Measurements from ENCODE around the gene ZDHHC14. TPM values are rescaled to one million over a fixed set of nuclear protein-coding genes. Genes with fewer than 3 reads are reported as not detected.

Gene ZDHHC14
- polyA plus RNA-seq, 2 of the 4 experiments (the other 2 are of a cell fraction): 2.2 to 2.8 TPM

DNA sequence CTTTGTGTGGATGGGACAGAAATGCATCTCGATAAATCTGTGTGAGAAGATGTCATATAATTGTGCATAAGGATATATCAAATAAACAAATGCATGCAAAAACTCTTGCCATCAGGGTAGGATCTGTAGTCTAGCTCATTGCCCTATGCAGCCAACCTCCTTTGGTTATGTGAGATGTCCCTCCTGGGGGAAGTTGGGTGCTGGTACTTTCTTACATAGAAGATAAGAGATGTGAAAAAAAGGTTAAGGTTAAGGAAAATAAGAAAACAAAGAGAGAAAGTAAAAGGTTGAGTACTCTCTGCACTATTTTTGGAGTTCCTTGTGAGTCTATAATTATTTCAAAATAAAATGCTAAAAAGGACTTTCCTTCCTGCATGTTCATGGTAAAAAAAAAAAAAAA is 30.4 kb downstream of the ZDHHC14 start:
- TF ChIP-seq CEBPB (IDR thresholded peaks at IDR 0.05) (no peak), NFE2L2 (conservative IDR thresholded peaks at IDR 0.05; ENCODE audit: low read length) (no peak), HDAC2 (IDR thresholded peaks at IDR 0.05) (no peak), CBX8 (IDR thresholded peaks at IDR 0.05) (no peak), HOXA7 (CRISPR knock-in tag; IDR thresholded peaks at IDR 0.05) (no peak), FOXS1 (CRISPR knock-in tag; IDR thresholded peaks at IDR 0.05) (no peak), HOXB5 (CRISPR knock-in tag; IDR thresholded peaks at IDR 0.05) (no peak), ZNF302 (CRISPR knock-in tag; IDR thresholded peaks at IDR 0.05) (no peak)
- TF ChIP-seq, protein P1, sequence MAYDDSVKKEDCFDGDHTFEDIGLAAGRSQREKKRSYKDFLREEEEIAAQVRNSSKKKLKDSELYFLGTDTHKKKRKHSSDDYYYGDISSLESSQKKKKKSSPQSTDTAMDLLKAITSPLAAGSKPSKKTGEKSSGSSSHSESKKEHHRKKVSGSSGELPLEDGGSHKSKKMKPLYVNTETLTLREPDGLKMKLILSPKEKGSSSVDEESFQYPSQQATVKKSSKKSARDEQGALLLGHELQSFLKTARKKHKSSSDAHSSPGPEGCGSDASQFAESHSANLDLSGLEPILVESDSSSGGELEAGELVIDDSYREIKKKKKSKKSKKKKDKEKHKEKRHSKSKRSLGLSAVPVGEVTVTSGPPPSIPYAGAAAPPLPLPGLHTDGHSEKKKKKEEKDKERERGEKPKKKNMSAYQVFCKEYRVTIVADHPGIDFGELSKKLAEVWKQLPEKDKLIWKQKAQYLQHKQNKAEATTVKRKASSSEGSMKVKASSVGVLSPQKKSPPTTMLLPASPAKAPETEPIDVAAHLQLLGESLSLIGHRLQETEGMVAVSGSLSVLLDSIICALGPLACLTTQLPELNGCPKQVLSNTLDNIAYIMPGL (CRISPR knock-in tag; IDR thresholded peaks at IDR 0.05; ENCODE audit: borderline replicate concordance): no peak
- Histone ChIP-seq H3K27ac (no peak overlapping the region), H3K9me3 (no peaks in the 10 kb centered on the region), H3K4me3 (no peak overlapping the region), H3K4me2 (no peak overlapping the region), H3K4me1 (no peaks in the 10 kb centered on the region)
- DNase-seq (ENCODE audit: low read depth in 1 of 2, low spot score in 1 of 2) (no peak), FAIRE-seq (no peak), ATAC-seq (no peak)
- POLR2A ChIA-PET: no interaction called here
- CTCF ChIA-PET: interaction anchor here (1.0 kb wide), 1 partner anchor 19 kb away, joined by 3 read pairs; no protein-coding TSS in a partner anchor
- WGBS (ENCODE audit: missing lambda C conversion rate): 52% methylated on average over 1 of the region's 1 CpG

DNA sequence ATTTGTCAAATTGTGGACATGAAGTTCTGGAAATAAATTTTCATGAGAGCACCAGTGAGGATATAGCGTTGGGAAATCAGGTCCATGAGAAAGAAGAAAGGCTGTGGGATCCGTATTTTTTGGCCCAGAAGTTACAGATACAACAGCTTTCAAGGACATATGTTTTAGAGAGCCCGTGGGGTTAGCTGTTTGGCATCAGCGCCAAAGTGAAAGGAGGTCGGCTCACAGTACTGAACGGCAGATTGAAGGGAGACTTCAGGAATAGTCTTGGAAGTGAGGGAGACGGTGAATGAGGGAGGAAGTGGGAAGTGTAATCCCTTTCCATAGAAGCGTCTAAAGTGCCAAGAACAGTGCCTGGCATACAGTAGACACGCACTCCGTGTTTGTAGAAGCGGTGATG is 31.8 kb downstream of the ZDHHC14 start:
- no peak overlapping the region for H3K4me3 ChIP-seq
- POLR2A ChIA-PET: no interaction called here
- ATAC-seq (no peak), DNase-seq (ENCODE audit: low read depth in 1 of 2, low spot score in 1 of 2) (no peak), FAIRE-seq (no peak)
- no peaks in the 10 kb centered on the region for H3K9me3 ChIP-seq
- no peak overlapping the region for H3K4me2 ChIP-seq
- no peaks in the 10 kb centered on the region for H3K4me1 ChIP-seq
- CTCF ChIA-PET: no interaction called here
- WGBS (ENCODE audit: missing lambda C conversion rate): 91% methylated on average over 11 of the region's 11 CpGs
- TF ChIP-seq, protein P2, sequence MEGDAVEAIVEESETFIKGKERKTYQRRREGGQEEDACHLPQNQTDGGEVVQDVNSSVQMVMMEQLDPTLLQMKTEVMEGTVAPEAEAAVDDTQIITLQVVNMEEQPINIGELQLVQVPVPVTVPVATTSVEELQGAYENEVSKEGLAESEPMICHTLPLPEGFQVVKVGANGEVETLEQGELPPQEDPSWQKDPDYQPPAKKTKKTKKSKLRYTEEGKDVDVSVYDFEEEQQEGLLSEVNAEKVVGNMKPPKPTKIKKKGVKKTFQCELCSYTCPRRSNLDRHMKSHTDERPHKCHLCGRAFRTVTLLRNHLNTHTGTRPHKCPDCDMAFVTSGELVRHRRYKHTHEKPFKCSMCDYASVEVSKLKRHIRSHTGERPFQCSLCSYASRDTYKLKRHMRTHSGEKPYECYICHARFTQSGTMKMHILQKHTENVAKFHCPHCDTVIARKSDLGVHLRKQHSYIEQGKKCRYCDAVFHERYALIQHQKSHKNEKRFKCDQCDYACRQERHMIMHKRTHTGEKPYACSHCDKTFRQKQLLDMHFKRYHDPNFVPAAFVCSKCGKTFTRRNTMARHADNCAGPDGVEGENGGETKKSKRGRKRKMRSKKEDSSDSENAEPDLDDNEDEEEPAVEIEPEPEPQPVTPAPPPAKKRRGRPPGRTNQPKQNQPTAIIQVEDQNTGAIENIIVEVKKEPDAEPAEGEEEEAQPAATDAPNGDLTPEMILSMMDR (IDR thresholded peaks at IDR 0.05): no peak
- TF ChIP-seq EP300 (IDR thresholded peaks at IDR 0.05) (no peak), ZC3H11A (IDR thresholded peaks at IDR 0.05) (no peak), GATA3 (IDR thresholded peaks at IDR 0.05; ENCODE audit: borderline replicate concordance) (no peak), HOXB5 (CRISPR knock-in tag; IDR thresholded peaks at IDR 0.05) (no peak), ZFP36 (IDR thresholded peaks at IDR 0.05; ENCODE audit: borderline replicate concordance, partially characterized antibody) (no peak), RNF2 (IDR thresholded peaks at IDR 0.05; ENCODE audit: borderline replicate concordance, low read depth) (no peak), FOSB (CRISPR knock-in tag; IDR thresholded peaks at IDR 0.05) (no peak), MAZ (IDR thresholded peaks at IDR 0.05; ENCODE audit: borderline replicate concordance, low read depth, low read length) (no peak), MAFK (IDR thresholded peaks at IDR 0.05; ENCODE audit: partially characterized antibody) (no peak), CBX8 (IDR thresholded peaks at IDR 0.05) (no peak), HDAC2 (IDR thresholded peaks at IDR 0.05) (no peak)
- TF ChIP-seq, protein P3, sequence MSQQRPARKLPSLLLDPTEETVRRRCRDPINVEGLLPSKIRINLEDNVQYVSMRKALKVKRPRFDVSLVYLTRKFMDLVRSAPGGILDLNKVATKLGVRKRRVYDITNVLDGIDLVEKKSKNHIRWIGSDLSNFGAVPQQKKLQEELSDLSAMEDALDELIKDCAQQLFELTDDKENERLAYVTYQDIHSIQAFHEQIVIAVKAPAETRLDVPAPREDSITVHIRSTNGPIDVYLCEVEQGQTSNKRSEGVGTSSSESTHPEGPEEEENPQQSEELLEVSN (IDR thresholded peaks at IDR 0.05; ENCODE audit: borderline replicate concordance, low read depth): no peak
- TF ChIP-seq, protein P4, sequence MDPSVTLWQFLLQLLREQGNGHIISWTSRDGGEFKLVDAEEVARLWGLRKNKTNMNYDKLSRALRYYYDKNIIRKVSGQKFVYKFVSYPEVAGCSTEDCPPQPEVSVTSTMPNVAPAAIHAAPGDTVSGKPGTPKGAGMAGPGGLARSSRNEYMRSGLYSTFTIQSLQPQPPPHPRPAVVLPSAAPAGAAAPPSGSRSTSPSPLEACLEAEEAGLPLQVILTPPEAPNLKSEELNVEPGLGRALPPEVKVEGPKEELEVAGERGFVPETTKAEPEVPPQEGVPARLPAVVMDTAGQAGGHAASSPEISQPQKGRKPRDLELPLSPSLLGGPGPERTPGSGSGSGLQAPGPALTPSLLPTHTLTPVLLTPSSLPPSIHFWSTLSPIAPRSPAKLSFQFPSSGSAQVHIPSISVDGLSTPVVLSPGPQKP (IDR thresholded peaks at IDR 0.05; ENCODE audit: low read depth, low read length): no peak
- H3K27ac ChIP-seq: no peak overlapping the region

Data from A549 (cell line).